Activated CD8-positive, alpha-beta T cell treated with anti-CD3 and anti-CD28 coated beads for 36 hours (primary cell): Measurements from ENCODE around the gene DNAJC1. TPM values are rescaled to one million over a fixed set of nuclear protein-coding genes. Genes with fewer than 3 reads are reported as not detected.

Experiments used
- ATAC-seq: fragments of 200-7000 bp; cut with Tn5 transposase; one replicate; pipeline ENCODE4 v1.10.0; 2021; ENCODE audit warnings: mild to moderate bottlenecking, moderate library complexity
- CTCF ChIA-PET: fragments of 350-600 bp; sonication (Branson Sonifier 250); formaldehyde crosslinking; loops from one replicate; lab custom pipeline; 2021; ENCODE audit warnings: antibody characterized with exemption; lab: Charles Lee
- POLR2A ChIA-PET: fragments of 350-600 bp; sonication (Branson Sonifier 250); formaldehyde crosslinking; loops from one replicate; lab custom pipeline; 2021; ENCODE audit warnings: antibody characterized with exemption; lab: Charles Lee
- DNase-seq: peaks from one replicate; pipeline ENCODE4 v3.0.0-alpha.2; 2020
- H3K27ac Mint-ChIP-seq: one replicate; pipeline ENCODE4 v1.8.0; 2021; ENCODE audit warnings: mild to moderate bottlenecking, mixed read lengths
- H3K27me3 Mint-ChIP-seq: one replicate; pipeline ENCODE4 v1.8.0; 2021; ENCODE audit warnings: mixed read lengths
- H3K36me3 Mint-ChIP-seq: one replicate; pipeline ENCODE4 v1.8.0; 2021; ENCODE audit warnings: low read depth, mixed read lengths
- H3K4me1 Mint-ChIP-seq: one replicate; pipeline ENCODE4 v1.8.0; 2021; ENCODE audit warnings: low read depth, mixed read lengths
- H3K4me3 Mint-ChIP-seq: one replicate; pipeline ENCODE4 v1.8.0; 2021; ENCODE audit warnings: mild to moderate bottlenecking, moderate library complexity, mixed read lengths
- H3K9me3 Mint-ChIP-seq: one replicate; pipeline ENCODE4 v1.8.0; 2021; ENCODE audit warnings: mixed read lengths
- CTCF ChIP-seq: fragments of 200-600 bp; IDR thresholded peaks from one replicate; pipeline ENCODE4 v1.8.0; 2022; ENCODE audit warnings: antibody characterized with exemption, mild to moderate bottlenecking
- intact Hi-C: fragments of 100-400 bp; cut with micrococcal nuclease; formaldehyde crosslinking; loops from one replicate; pipeline ENCODE4 v1.10.0; 2022
- total RNA-seq, 2 experiments: library from RNA; stranded (reverse); gene quantifications; one replicate each; pipeline ENCODE4 v1.2.3, GENCODE V29; 2021

The DNAJC1 gene
- total RNA-seq, 2 experiments from 2014 or later: 19.3 to 23.7 TPM

- no peak for TF ChIP-seq CTCF
- Mint-ChIP-seq H3K36me3 (peaks cover 3% of the 10 kb centered on the region), H3K9me3 (no peaks in the 10 kb centered on the region), H3K27ac (no peak overlapping the region), H3K4me1 (no peaks in the 10 kb centered on the region), H3K4me3 (no peak overlapping the region), H3K27me3 (no peaks in the 10 kb centered on the region)
- intact Hi-C loops: no loop called here
- POLR2A ChIA-PET: no interaction called here
- ATAC-seq: no peak
- DNase-seq: no peak
- CTCF ChIA-PET: no interaction called here
These were observed 74.5 kb downstream of the DNAJC1 start for GRCh38 chr10:21929070-21929469.

GRCh38 chr10:21927631-21928353 is 75.7 kb downstream of the DNAJC1 start:
- Mint-ChIP-seq H3K36me3 (peaks cover 3% of the 10 kb centered on the region), H3K27ac (no peak overlapping the region), H3K4me3 (no peak overlapping the region), H3K4me1 (no peaks in the 10 kb centered on the region), H3K9me3 (no peaks in the 10 kb centered on the region), H3K27me3 (no peaks in the 10 kb centered on the region)
- CTCF ChIA-PET: no interaction called here
- TF ChIP-seq CTCF: no peak
- DNase-seq (no peak), ATAC-seq (no peak)
- POLR2A ChIA-PET: no interaction called here
- intact Hi-C loops: no loop called here

GRCh38 chr10:21926949-21927348 is 76.6 kb downstream of the DNAJC1 start:
- no peaks in the 10 kb centered on the region for H3K27me3 Mint-ChIP-seq
- POLR2A ChIA-PET: no interaction called here

DNA sequence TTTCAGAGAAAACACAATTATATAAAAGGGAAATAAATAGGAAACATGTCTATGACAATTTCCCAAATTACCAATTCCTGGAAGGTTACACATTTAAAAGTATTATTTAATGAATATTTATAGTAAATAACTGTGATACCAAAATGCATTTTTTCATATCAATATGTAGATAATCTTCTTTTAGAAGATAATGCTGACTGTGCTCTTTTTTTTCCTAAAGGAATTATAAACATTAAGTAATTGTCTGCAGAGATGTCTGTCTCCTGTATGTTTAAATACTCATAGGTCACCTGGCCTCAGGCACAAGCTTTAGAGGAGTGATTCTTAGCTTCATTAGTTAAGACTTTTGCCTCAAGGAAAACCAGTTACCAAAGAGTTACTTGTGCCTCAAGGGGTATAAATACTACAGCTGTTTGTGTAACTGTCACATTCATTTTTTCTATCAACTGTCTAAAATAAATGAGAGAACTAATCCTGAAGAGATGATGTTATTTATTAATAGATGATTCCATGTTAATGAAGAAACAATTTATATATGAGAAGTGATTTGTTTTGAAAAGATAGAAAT is 77.1 kb downstream of the DNAJC1 start:
- ChIA-PET CTCF (no interaction called here), POLR2A (no interaction called here)
- no peak for ATAC-seq
- H3K36me3 Mint-ChIP-seq: peaks cover 3% of the 10 kb centered on the region
- intact Hi-C loops: no loop called here
- H3K27ac Mint-ChIP-seq: no peak overlapping the region
- H3K4me3 Mint-ChIP-seq: no peak overlapping the region
- no peak for DNase-seq
- H3K4me1 Mint-ChIP-seq: no peaks in the 10 kb centered on the region
- H3K27me3 Mint-ChIP-seq: no peaks in the 10 kb centered on the region
- no peaks in the 10 kb centered on the region for H3K9me3 Mint-ChIP-seq
- TF ChIP-seq CTCF: no peak

More at GRCh38 chr10:21926949-21927348, 76.6 kb downstream of the DNAJC1 start:
- Mint-ChIP-seq H3K27ac (no peak overlapping the region), H3K36me3 (peaks cover 3% of the 10 kb centered on the region), H3K4me1 (no peaks in the 10 kb centered on the region), H3K4me3 (no peak overlapping the region), H3K9me3 (no peaks in the 10 kb centered on the region)
- DNase-seq (no peak), ATAC-seq (no peak)
- no peak for TF ChIP-seq CTCF
- intact Hi-C loops: no loop called here
- CTCF ChIA-PET: no interaction called here

GRCh38 chr10:21925851-21926250 is 77.7 kb downstream of the DNAJC1 start:
- no peak for ATAC-seq
- Mint-ChIP-seq H3K27me3 (no peaks in the 10 kb centered on the region), H3K4me3 (no peak overlapping the region), H3K27ac (no peak overlapping the region), H3K36me3 (peaks cover 3% of the 10 kb centered on the region), H3K4me1 (no peaks in the 10 kb centered on the region), H3K9me3 (no peaks in the 10 kb centered on the region)
- TF ChIP-seq CTCF: no peak
- no peak for DNase-seq
- POLR2A ChIA-PET: no interaction called here
- CTCF ChIA-PET: no interaction called here
- intact Hi-C loops: no loop called here
